Stimulated activated CD8-positive, alpha-beta memory T cell treated with anti-CD3 and anti-CD28 coated beads, Interleukin-12 subunit alpha, Interleukin-12 subunit beta, amount 100 ng/mL, for 4 hours (primary cell): ENCODE data around the gene FGFRL1.

ENCODE experiments used
- DNase-seq: peaks from one replicate; pipeline ENCODE4 v3.0.0-alpha.2; 2020; ENCODE audit warnings: low read depth

Gene FGFRL1

GRCh38 chr4:1075809-1076699 lies 64.6 kb downstream of the FGFRL1 start:
- DNase-seq: no peak
